Adrenal gland (tissue), 12 donors: ENCODE data around the gene C10orf53. TPM values are rescaled to one million over a fixed set of nuclear protein-coding genes. Genes with fewer than 3 reads are reported as not detected.

ENCODE experiments used
- DNase-seq, 7 donors: peaks; one replicate each; pipeline ENCODE4 v3.0.0-alpha.2; 2019 to 2020
- H3K27ac ChIP-seq, 5 donors: fragments of 200-600 bp; sonication (generic) in 4 of 5; 1 replicate in 3 of 5; 2 replicates in 2 of 5; pipeline versions ENCODE4 v1.5.1 to v1.8.0; 2016 to 2020; ENCODE audit warnings: mild to moderate bottlenecking in 1 of 5
- H3K27me3 ChIP-seq: fragments of 200-600 bp; 2 replicates; pipeline ENCODE4 v1.8.0; 2021
- H3K36me3 ChIP-seq, 2 donors: fragments of 200-600 bp; replicated peaks in 1 of 2; 1 replicate in 1 of 2; 2 replicates in 1 of 2; pipeline versions ENCODE4 v1.5.1 to v1.8.0; 2018 to 2022
- H3K4me1 ChIP-seq, 2 donors: fragments of 200-600 bp; replicated peaks in 1 of 2; 1 replicate in 1 of 2; 2 replicates in 1 of 2; pipeline versions ENCODE4 v1.5.1 to v1.8.0; 2018 to 2021
- H3K4me3 ChIP-seq, 4 donors: fragments of 200-600 bp; sonication (generic) in 3 of 4; one replicate each; pipeline ENCODE4 v1.5.1; 2016 to 2018
- H3K9me3 ChIP-seq, 3 donors: fragments of 200-600 bp; sonication (generic) in 1 of 3; replicated peaks in 1 of 3; 1 replicate in 2 of 3; 2 replicates in 1 of 3; pipeline versions ENCODE4 v1.5.1 to v1.8.0; 2016 to 2021
- CTCF ChIP-seq, 6 experiments: fragments of 450-650 bp in 4 of 6; fragments of 200-600 bp in 2 of 6; sonication (generic) in 1 of 6; IDR thresholded peaks; 1 replicate in 5 of 6; 2 replicates in 1 of 6; pipeline versions ENCODE4 v1.5.1 to v1.8.0; 2016 to 2021; ENCODE audit warnings: antibody characterized with exemption in 6 of 6, mild to moderate bottlenecking in 2 of 6, moderate library complexity in 1 of 6
- POLR2A ChIP-seq, 2 donors: fragments of 450-650 bp; IDR thresholded peaks; one replicate each; pipeline ENCODE4 v1.6.1; 2017; ENCODE audit warnings: antibody characterized with exemption in 2 of 2, mild to moderate bottlenecking in 2 of 2, moderate library complexity in 1 of 2
- WGBS, 4 donors: extraction: QIAGEN DNeasy Blood & Tissue Kit in 2 of 4; methylation state at CpG; one replicate each; pipeline versions ENCODE4 v1.1.5 to v1.1.7; 2013 to 2017; 5-methylcytosine and 5-hydroxymethylcytosine counted together
- intact Hi-C, 2 donors: fragments of 100-400 bp; cut with DNase I; formaldehyde crosslinking; loops; one replicate each; pipeline versions ENCODE4 v1.14.1 to v1.15.0; 2022 to 2023
- polyA plus RNA-seq, 3 donors: library from polyadenylated mRNA; stranded (reverse); fragments of 200-250 nt in 2 of 3; fragments of 350-450 nt in 1 of 3; fragmentation: Illumina TruSeq in 1 of 3; extraction: RNeasy Lipid Tissue Mini Kit (QIAGEN cat#74804) in 1 of 3; gene quantifications; one replicate each; pipeline ENCODE4 v1.2.3, GENCODE V29; 2013 to 2014
- total RNA-seq, 9 donors: library from RNA; depleted of rRNA in 4 of 9; stranded (reverse); fragments of >200 nt in 4 of 9; fragments of 120-200 nt in 1 of 9; fragmentation: NEBNext Ultra II Directional in 1 of 9; extraction: Animal tissue kit (Norgen Biotek cat#: 25700) in 1 of 9; gene quantifications; one replicate each; pipeline versions ENCODE4 v1.1.0 to v1.2.4, GENCODE V29; 2013 to 2023
- donor health status: healthy with polysubstance abuse.
- donor health status: Bipolar disorder and iron deficiency.
- donor health status: DM: yes; HTN: yes; CAD: no.
- donor health status: DM: no; HTN: no; CAD: no.
- donor health status: DM: no; HTN: no; CAD: no.
- donor health status: DM: yes; HTN: yes; CAD: no.

The C10orf53 gene
- total and polyA plus RNA-seq, 12 donors, result not detected

GRCh38 chr10:49734676-49735075 lies 55.2 kb downstream of the C10orf53 start:
- intact Hi-C loops, result no loop called here
- TF ChIP-seq POLR2A (IDR thresholded peaks at IDR 0.05) (no peak), CTCF (IDR thresholded peaks at IDR 0.05) (no peak)
- WGBS, 4 donors, result 76 to 85% (median 81%) methylated on average over 10 of the region's 10 CpGs
- Histone ChIP-seq H3K9me3 (no peaks in the 10 kb centered on the region), H3K36me3 (no peaks in the 10 kb centered on the region), H3K4me1 (no peaks in the 10 kb centered on the region), H3K27me3 (no peaks in the 10 kb centered on the region), H3K27ac (no peak overlapping the region), H3K4me3 (no peak overlapping the region)
- no peak for DNase-seq

DNA sequence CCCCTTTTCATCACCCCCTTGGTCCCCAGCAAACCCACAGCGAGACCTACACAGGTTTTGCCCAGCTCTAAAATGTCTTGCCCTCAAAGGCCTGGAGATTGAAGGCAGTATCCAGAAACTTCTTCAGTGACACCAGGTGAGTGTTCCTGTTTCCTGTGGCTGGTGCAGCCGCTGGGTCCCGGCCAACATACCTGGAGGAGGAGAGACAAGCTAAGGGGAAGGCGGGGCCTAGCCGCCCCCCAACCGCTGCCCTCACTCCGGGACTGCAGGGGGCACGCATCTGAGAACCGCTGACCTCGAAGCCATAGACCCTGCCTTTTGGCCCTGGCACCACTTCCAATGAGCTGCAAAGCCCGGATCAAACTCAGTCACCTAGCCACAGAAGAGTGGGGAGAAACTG lies 55.7 kb downstream of the C10orf53 start:
- DNase-seq, result no peak
- no peak for TF ChIP-seq POLR2A (IDR thresholded peaks at IDR 0.05)
- TF ChIP-seq CTCF (IDR thresholded peaks at IDR 0.05), result no peak
- Histone ChIP-seq H3K36me3 (no peaks in the 10 kb centered on the region), H3K4me1 (no peaks in the 10 kb centered on the region), H3K27me3 (no peaks in the 10 kb centered on the region), H3K4me3 (no peak overlapping the region), H3K27ac (no peak overlapping the region), H3K9me3 (no peaks in the 10 kb centered on the region)
- intact Hi-C loops, result no loop called here
- 72 to 83% (median 78%) methylated on average over 7 to 11 of the region's 11 CpGs for WGBS, 4 donors

DNA sequence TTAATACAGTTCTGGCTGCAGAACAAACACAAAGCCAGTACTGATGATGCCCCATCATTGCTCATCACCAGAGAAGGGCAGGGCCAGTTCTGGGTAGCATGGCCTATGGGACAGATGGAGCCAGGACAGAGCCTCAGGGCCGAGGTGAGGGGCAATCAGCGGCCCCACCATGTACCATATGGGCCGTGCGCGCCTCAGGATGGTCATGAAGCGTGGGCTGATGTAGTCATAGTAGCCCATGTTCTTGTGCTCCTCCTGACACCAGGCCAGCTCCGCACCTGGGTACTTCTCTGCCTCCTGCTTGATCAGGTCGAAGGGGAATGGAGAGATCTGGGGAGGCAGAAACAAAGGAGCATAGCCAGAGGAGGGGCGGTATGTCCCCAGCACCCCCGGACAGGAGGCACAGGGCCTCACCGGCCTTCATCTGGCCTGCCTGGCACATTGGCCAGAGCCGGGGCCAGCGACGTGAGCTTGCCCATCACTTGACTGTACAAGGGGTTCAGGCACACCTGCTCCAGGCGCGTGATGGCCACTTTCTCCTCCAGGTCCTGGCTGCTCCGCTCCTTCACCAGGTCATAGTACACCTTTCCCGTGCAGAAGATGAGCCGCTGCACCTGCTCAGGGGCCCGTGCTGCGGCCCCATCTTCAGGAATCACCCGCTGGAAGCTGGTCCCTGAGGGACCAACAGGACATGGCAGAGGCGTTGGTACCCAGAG lies 56.6 kb downstream of the C10orf53 start:
- H3K4me1 ChIP-seq, result no peaks in the 10 kb centered on the region
- H3K4me3 ChIP-seq, result no peak overlapping the region
- intact Hi-C loops, result no loop called here
- H3K9me3 ChIP-seq, result no peaks in the 10 kb centered on the region
- H3K36me3 ChIP-seq, result no peaks in the 10 kb centered on the region
- H3K27me3 ChIP-seq, result no peaks in the 10 kb centered on the region
- DNase-seq, result peak in 2 of 7 donors; percentile 10 to 45
- TF ChIP-seq POLR2A (IDR thresholded peaks at IDR 0.05) (no peak), CTCF (IDR thresholded peaks at IDR 0.05) (no peak)
- 86 to 93% (median 92%) methylated on average over 12 to 23 of the region's 23 CpGs for WGBS, 4 donors
- H3K27ac ChIP-seq, result no peak overlapping the region

GRCh38 chr10:49736564-49737113 lies 57.2 kb downstream of the C10orf53 start:
- TF ChIP-seq POLR2A (IDR thresholded peaks at IDR 0.05), result no peak
- no peak for TF ChIP-seq CTCF (IDR thresholded peaks at IDR 0.05)
- intact Hi-C loops, result no loop called here
- Histone ChIP-seq H3K27me3 (no peaks in the 10 kb centered on the region), H3K36me3 (no peaks in the 10 kb centered on the region), H3K4me3 (no peak overlapping the region), H3K27ac (no peak overlapping the region), H3K4me1 (no peaks in the 10 kb centered on the region), H3K9me3 (no peaks in the 10 kb centered on the region)
- DNase-seq, result no peak
- WGBS, 4 donors, result 86 to 98% (median 95%) methylated on average over 5 of the region's 5 CpGs
